ENCODE data around the gene SUB1.

DNA sequence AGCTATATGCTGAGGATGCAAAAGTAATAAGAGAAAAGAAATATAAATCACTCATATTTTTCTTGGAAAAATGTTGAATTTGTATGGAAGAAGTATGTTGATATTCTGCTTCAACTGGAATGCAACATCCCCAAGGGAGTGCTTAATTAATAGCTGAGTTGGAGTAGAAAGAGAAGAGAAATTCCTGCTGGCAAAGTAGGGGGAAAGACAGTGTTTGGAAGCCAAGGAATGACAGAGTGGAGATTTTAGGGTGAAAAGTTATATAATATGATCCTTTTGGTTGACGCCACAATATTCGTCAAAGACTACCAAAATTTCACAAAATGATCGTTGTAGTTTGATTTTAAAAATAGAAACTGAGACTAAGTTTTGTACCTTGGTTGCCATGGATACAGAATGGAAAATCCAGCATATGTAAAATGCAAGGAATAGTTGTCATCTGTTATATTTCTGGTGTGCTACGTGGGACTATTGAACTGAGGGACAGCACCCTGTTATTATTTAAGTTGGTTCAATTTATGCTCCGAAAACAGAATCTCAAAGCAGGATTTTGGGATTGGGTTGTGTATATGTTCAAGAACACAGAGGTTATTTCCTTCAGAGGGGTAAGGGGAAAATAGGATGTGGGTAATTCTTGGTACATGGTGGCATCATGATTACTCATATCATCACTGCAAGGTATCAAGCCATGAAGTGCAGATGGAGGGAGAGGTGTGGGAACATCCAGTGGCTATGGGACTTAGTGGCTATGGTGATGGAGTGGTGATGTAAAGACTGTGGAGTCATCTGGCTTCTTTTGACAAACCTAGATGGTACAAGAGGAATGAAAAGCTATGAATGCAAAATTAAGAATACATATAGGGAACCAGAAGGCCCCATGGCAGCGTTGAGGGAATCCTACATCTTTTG, 61.0 kb downstream of the SUB1 start:
- TF ChIP-seq POLR2A (IDR thresholded peaks at IDR 0.05; ENCODE audit: extremely low read depth, insufficient read length): no peak
- TF ChIP-seq, protein P1, sequence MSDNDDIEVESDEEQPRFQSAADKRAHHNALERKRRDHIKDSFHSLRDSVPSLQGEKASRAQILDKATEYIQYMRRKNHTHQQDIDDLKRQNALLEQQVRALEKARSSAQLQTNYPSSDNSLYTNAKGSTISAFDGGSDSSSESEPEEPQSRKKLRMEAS (IDR thresholded peaks at IDR 0.05; ENCODE audit: low read depth, low read length): no peak
- TF ChIP-seq, protein P2, sequence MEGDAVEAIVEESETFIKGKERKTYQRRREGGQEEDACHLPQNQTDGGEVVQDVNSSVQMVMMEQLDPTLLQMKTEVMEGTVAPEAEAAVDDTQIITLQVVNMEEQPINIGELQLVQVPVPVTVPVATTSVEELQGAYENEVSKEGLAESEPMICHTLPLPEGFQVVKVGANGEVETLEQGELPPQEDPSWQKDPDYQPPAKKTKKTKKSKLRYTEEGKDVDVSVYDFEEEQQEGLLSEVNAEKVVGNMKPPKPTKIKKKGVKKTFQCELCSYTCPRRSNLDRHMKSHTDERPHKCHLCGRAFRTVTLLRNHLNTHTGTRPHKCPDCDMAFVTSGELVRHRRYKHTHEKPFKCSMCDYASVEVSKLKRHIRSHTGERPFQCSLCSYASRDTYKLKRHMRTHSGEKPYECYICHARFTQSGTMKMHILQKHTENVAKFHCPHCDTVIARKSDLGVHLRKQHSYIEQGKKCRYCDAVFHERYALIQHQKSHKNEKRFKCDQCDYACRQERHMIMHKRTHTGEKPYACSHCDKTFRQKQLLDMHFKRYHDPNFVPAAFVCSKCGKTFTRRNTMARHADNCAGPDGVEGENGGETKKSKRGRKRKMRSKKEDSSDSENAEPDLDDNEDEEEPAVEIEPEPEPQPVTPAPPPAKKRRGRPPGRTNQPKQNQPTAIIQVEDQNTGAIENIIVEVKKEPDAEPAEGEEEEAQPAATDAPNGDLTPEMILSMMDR (IDR thresholded peaks at IDR 0.05; ENCODE audit: low read depth, low read length): no peak
- TF ChIP-seq MYC (IDR thresholded peaks at IDR 0.05; ENCODE audit: low read depth, low read length): no peak
